Right cardiac atrium (tissue), 5 donors: ENCODE results near the gene PI4KA. TPM values are rescaled to one million over a fixed set of nuclear protein-coding genes. Genes with fewer than 3 reads are reported as not detected.

ENCODE experiments used
- ATAC-seq, 2 donors: fragments of 200-7000 bp; cut with Tn5 transposase; one replicate each; pipeline versions ENCODE4 v1.8.0 to v1.9.1; 2020; ENCODE audit warnings: moderate library complexity in 2 of 2, mild to moderate bottlenecking in 1 of 2
- DNase-seq, 3 donors: peaks; one replicate each; pipeline ENCODE4 v3.0.0-alpha.2; 2020
- H3K27ac ChIP-seq: one replicate; pipeline ENCODE4 v1.5.1; 2013; ENCODE audit warnings: mild to moderate bottlenecking, low read length, control low read depth, moderate library complexity
- H3K27me3 ChIP-seq: one replicate; pipeline ENCODE4 v1.6.1; 2013; ENCODE audit not compliant: control insufficient read depth, insufficient read depth
- H3K4me1 ChIP-seq: one replicate; pipeline ENCODE4 v1.6.1; 2013; ENCODE audit warnings: low read length; ENCODE audit not compliant: control insufficient read depth, insufficient read depth
- H3K4me3 ChIP-seq: one replicate; pipeline ENCODE4 v1.5.1; 2013; ENCODE audit warnings: low read length, control low read depth
- H3K9me3 ChIP-seq: one replicate; pipeline ENCODE4 v1.6.1; 2013; ENCODE audit warnings: low read length; ENCODE audit not compliant: control insufficient read depth
- WGBS: extraction: QIAGEN DNeasy Blood & Tissue Kit; methylation state at CpG from one replicate; pipeline ENCODE4 v1.1.7; 2013; 5-methylcytosine and 5-hydroxymethylcytosine counted together
- intact Hi-C, 4 donors: fragments of 100-400 bp; cut with DNase I; formaldehyde crosslinking; loops; one replicate each; pipeline versions ENCODE4 v1.11.0 to v1.14.0; 2022 to 2023
- polyA plus RNA-seq: library from polyadenylated mRNA; stranded (reverse); fragments of 200-250 nt; gene quantifications from one replicate; pipeline ENCODE4 v1.2.3, GENCODE V29; 2013
- total RNA-seq, 4 donors: library from RNA; stranded (reverse); fragmentation: NEBNext Ultra II Directional; extraction: Animal tissue kit (Norgen Biotek cat#: 25700); gene quantifications; one replicate each; pipeline ENCODE4 v1.2.1, GENCODE V29; 2021
- donor health status: healthy with polysubstance abuse.
- donor health status: DM: no; HTN: yes; CAD: no.
- donor health status: DM: no; HTN: no; CAD: no.
- donor health status: DM: no; HTN: yes; CAD: no; lungs with severe emphysema.
- donor health status: DM: yes; HTN: yes; CAD: no.

Gene PI4KA
- total and polyA plus RNA-seq, 5 donors: 31.3 to 61.9 (median 52.5) TPM

DNA sequence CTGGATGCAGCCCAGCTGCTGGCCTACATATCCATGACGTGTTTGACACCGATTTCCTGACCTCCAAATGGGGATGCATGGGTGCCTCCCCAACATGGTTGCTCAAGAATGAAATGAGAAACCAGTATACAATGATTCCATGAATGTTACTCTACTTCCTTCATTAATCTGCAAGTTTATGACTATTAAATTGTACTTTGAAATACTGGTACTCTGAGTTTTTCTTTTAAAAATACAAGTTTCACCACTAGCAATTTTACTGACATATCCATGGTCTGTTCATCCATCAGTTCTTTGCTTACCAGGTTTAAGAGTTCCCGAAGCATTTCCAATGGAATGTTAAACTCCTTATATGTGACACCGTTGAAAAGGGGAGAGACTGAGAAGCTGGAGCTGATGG lies 45.6 kb downstream of the PI4KA start:
- no peaks in the 10 kb centered on the region for H3K4me1 ChIP-seq
- H3K27me3 ChIP-seq: no peaks in the 10 kb centered on the region
- DNase-seq (no peak), ATAC-seq (no peak)
- intact Hi-C loops: no loop called here
- 94% methylated on average over 4 of the region's 4 CpGs for WGBS
- H3K9me3 ChIP-seq: no peaks in the 10 kb centered on the region
- H3K4me3 ChIP-seq: no peak overlapping the region
- H3K27ac ChIP-seq: no peak overlapping the region

DNA sequence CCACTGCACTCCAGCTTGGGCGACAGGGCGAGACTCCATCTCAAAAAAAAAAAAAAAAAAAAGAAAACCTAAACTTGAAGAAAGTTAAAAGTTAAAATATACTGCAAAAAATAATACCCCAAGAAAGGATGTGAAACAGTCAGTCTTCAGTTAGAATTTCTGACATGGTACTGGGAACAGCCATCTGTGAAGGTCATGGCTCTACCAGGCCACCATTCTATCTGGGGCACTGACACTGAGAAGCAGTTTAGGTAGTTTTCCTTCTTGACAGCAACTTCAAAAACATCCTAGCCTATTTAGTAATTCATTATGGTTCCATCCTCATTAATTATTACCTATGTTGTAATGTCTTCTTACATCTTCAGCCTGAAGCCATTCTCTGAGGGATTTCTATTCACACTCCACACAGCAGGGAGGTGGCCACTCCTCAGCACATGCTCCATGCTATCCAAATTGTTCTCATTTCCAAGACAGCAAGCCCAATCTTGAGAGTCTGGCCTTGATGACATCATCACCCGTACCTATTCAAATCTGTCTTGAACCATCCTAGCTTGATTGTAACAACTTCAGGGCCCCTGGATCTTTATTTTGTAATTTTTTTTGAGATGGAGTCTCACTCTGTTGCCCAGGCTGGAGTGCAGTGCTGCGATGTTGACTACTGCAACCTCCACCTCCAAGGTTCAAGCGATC lies 46.5 kb downstream of the PI4KA start:
- Histone ChIP-seq H3K4me3 (no peak overlapping the region), H3K27me3 (no peaks in the 10 kb centered on the region), H3K27ac (no peak overlapping the region), H3K4me1 (no peaks in the 10 kb centered on the region), H3K9me3 (no peaks in the 10 kb centered on the region)
- intact Hi-C loops: no loop called here
- ATAC-seq (no peak), DNase-seq (no peak)
- 98% methylated on average over 5 of the region's 5 CpGs for WGBS

DNA sequence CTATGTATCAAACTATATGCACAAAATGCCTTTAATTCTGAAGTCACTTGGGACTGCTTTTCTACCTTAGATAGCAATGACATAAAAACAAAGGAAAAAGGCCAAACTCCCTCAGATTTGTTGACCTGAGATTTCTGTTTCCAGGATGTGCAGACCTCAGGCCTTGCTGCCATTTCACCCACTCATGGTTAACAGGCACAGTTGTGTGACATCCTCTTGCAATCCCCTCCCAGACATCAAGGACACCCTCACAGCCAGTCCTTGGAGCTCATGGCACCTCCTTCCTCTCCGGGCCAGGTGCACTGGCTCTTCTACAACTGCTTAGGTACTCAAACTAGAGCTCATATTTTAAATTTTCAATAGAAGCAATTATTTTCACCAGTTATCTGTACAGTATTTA lies 47.4 kb downstream of the PI4KA start:
- ATAC-seq (no peak), DNase-seq (no peak)
- no peak overlapping the region for H3K4me3 ChIP-seq
- no peaks in the 10 kb centered on the region for H3K9me3 ChIP-seq
- H3K27me3 ChIP-seq: no peaks in the 10 kb centered on the region
- intact Hi-C loops: no loop called here
- no peaks in the 10 kb centered on the region for H3K4me1 ChIP-seq
- no peak overlapping the region for H3K27ac ChIP-seq
- WGBS: 97% methylated on average over 1 of the region's 1 CpG

DNA sequence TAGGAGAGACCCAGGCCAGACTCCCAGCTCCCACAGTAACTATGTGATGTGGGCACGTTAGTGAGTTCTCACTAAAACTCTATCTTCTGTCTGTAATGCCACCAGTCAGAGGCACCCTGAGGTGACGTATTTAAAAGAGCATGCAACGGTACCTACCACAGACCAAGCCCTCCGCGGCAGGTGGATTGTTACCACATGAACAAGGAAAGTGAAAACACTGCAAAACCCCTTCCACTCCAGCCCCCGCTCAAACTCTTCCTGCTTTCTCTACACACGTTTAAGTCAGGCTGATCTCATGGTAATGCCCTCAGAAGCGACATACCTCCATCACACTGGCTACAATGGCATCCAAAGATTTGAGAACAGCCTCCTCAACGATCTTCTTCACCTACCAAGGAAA lies 48.0 kb downstream of the PI4KA start:
- ATAC-seq (no peak), DNase-seq (no peak)
- Histone ChIP-seq H3K9me3 (no peaks in the 10 kb centered on the region), H3K27me3 (no peaks in the 10 kb centered on the region), H3K27ac (no peak overlapping the region), H3K4me1 (no peaks in the 10 kb centered on the region), H3K4me3 (no peak overlapping the region)
- intact Hi-C loops: no loop called here
- WGBS: 90% methylated on average over 9 of the region's 9 CpGs

DNA sequence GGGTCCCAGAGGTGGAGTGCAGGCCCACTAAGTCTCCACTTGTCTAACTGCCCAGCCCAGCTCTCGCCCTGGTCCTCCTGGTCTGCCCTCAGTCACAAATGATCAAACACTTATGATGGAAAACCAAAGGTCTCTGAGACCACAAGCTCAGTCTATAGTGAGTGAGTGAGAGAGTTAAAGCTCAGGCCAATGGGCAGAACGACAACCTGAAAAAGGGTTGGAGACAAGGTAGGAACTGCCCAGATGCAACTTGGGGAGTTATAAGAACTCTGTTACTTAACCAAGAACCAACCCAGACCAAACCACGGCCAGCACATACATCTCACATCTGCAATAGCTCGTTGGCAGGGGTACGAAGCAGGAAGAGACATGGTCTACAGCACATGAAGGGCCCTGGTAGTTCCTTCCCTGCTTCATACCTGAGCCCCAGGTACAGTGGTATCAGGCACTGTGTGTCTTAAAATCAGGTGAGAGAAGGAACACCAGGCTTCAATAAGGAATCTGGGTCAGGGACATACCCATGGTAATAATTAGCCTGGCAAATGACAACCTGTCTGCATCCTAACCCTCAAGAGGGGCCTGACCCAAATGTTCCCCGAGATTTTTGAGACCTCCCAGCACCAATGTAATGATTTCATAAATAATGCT lies 48.9 kb downstream of the PI4KA start:
- no peaks in the 10 kb centered on the region for H3K4me1 ChIP-seq
- H3K27me3 ChIP-seq: no peaks in the 10 kb centered on the region
- no peaks in the 10 kb centered on the region for H3K9me3 ChIP-seq
- H3K4me3 ChIP-seq: no peak overlapping the region
- intact Hi-C loops: no loop called here
- 92% methylated on average over 6 of the region's 6 CpGs for WGBS
- ATAC-seq (no peak), DNase-seq (no peak)
- H3K27ac ChIP-seq: no peak overlapping the region

DNA sequence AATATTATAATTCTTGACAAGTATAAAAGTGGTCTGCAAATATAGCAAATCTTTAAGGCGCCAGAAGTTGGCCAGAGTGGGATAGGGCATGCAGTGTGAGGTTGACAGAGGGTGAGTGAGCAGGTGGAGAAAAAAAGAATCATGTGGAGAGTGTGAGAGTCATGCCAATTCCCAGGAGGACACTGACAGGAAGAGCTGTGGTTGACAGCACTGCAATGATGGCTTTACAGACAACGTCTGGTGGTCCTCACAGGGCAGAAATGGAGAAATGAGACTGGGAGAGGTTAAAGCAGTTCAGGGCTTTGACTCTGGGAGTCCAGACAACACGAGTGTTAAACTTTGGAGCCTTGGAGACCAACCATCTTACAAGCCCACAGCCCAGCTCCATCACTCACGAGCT lies 49.8 kb downstream of the PI4KA start:
- H3K27me3 ChIP-seq: no peaks in the 10 kb centered on the region
- no peaks in the 10 kb centered on the region for H3K4me1 ChIP-seq
- no peak for ATAC-seq
- 84% methylated on average over 4 of the region's 4 CpGs for WGBS
- no peak for DNase-seq
- H3K4me3 ChIP-seq: no peak overlapping the region
- no peak overlapping the region for H3K27ac ChIP-seq
- intact Hi-C loops: no loop called here
- H3K9me3 ChIP-seq: no peaks in the 10 kb centered on the region

DNA sequence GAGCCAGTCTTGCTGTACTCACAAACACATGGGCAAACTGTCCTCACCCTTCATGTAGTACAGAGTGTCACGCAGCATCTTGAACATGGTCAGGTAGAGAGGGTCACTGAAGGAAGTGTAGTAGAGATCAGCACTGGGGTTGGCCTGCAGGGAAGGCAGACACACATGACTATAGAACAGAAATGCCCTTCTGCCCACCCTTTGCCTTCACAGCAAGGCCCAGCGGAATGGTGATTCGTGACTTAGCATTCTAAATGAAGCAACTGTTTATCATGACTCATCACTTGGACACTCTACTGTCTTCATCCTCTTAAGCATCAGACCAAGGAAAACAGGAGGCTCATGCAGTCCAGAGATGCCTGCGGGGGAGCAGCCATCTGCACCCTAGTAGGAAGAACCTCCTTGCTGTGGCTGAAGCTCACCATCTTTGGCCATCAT lies 51.3 kb downstream of the PI4KA start:
- no peak for ATAC-seq
- H3K4me1 ChIP-seq: no peaks in the 10 kb centered on the region

DNA sequence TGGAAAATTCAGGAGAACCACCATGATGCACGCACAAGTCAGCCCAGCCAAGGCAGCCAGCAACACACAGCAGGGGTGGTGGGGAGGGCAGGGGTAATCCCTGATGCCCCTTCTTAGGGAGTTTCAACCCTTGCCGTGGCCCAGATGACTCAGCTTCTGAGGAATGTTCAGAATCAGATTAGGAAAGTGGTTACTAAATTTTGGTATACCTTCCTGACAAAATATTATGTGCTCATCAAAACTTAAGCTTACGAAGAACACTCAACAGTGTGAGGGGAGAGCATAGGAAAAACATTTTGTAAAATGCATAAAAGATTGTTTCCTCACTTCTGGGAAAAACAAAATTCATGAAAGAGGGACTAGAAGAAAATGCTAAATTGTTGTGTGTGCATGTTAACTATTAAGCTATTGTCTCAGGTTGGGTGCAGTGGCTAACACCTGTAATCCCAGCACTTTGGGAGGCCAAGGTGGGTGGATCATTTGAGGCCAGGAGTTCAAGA lies 52.6 kb downstream of the PI4KA start:
- intact Hi-C loops: no loop called here
- no peak overlapping the region for H3K27ac ChIP-seq

More for the DNA sequence above, 51.3 kb downstream of the PI4KA start:
- Histone ChIP-seq H3K4me3 (no peak overlapping the region), H3K9me3 (no peaks in the 10 kb centered on the region), H3K27me3 (no peaks in the 10 kb centered on the region), H3K27ac (no peak overlapping the region)
- WGBS: 89% methylated on average over 4 of the region's 4 CpGs
- no peak for DNase-seq
- intact Hi-C loops: no loop called here

DNA sequence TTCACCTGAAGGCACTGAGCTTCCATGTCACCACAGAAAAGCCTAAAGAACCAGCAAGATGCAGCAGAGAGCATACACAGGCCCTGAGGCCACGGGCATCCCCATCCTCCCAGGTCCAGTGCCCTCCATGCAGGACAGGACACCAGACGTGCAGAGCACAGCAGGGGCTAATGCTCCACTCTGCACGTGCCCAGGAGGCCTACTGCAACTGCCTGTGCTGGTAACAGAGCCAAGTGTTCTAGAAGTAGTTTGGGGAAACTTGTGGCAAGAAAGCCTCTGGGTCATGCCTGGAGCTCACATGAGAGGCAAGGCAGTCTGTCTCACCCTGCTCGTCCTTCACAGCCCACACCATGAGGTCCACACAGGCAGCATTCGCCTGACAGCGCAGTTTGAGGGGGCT lies 54.0 kb downstream of the PI4KA start:
- WGBS: 85% methylated on average over 6 of the region's 6 CpGs
- ATAC-seq: no peak
- intact Hi-C loops: no loop called here

More for the DNA sequence above, 52.6 kb downstream of the PI4KA start:
- Histone ChIP-seq H3K9me3 (no peaks in the 10 kb centered on the region), H3K4me3 (no peak overlapping the region), H3K4me1 (no peaks in the 10 kb centered on the region), H3K27me3 (no peaks in the 10 kb centered on the region)
- DNase-seq (no peak), ATAC-seq (no peak)
- 77% methylated on average over 3 of the region's 3 CpGs for WGBS

DNA sequence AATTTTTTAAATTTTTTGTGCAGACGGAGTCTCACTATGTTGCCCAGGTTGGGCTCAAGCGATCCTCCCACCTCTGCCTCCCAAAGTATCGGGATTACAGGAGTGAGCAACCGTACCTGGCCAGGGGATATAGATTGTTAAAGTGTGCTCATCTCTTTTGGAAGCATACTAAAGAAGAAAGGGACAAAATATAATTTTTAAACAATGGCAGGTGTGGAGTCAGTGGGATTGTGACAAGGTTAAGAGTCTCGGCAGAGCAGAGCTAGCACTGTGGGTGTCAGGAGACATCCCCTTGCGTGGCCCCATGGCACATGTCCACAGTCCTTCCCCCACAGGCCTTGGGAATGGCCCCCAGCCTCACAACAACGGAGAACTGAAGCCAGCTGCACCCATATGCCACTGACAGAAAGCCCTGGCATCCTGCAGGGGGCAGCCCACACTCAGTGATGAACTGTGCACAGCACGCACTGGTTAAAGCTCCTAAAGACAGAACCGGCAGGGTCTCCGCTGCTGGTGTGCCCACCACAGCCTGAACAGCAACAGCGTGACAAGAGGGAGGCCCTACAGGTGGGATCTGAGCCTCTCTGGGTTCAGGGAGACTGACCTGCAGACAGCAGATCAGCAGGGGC lies 54.8 kb downstream of the PI4KA start:
- no peaks in the 10 kb centered on the region for H3K9me3 ChIP-seq
- no peaks in the 10 kb centered on the region for H3K4me1 ChIP-seq
- H3K27ac ChIP-seq: no peak overlapping the region
- no peaks in the 10 kb centered on the region for H3K27me3 ChIP-seq
- intact Hi-C loops: no loop called here
- DNase-seq (peak in 2 of 3 donors; percentile 30 to 71), ATAC-seq (peak; percentile 50 to 68)
- H3K4me3 ChIP-seq: no peak overlapping the region
- 72% methylated on average over 11 of the region's 11 CpGs for WGBS

More for the DNA sequence above, 54.0 kb downstream of the PI4KA start:
- H3K27ac ChIP-seq: no peak overlapping the region
- no peaks in the 10 kb centered on the region for H3K4me1 ChIP-seq
- no peak overlapping the region for H3K4me3 ChIP-seq
- H3K9me3 ChIP-seq: no peaks in the 10 kb centered on the region
- DNase-seq: no peak
- H3K27me3 ChIP-seq: no peaks in the 10 kb centered on the region

DNA sequence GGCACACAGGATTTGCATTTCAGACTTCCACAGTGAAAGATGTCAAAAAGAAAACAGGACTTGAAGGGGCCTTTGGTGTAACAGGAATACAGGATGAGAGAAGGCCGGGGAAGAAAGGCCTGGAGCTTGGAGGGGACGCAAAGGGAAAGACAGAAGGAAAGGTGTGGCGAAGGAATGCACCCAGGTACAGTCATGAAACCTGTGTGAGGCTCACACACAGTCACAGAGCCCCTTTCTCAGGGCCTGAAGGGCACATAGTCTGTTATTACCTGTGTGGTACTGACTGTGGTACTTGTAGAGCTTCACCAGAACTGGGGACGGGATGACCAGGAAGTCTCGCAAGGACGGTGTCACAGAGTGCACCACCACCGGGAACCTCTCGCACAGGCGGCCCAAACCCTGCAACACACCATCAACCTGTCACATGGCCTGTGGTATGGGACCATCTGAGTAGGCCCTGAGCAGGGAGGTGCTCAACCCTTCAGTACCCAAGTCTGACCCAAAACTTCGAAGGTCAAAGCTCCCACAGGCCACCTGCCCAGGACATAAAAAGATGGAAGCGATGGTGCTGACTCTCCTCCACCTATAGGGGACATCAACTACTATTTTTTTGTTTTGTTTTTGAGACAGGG lies 55.6 kb downstream of the PI4KA start:
- Histone ChIP-seq H3K4me3 (no peak overlapping the region), H3K27me3 (no peaks in the 10 kb centered on the region), H3K4me1 (no peaks in the 10 kb centered on the region), H3K9me3 (no peaks in the 10 kb centered on the region), H3K27ac (no peak overlapping the region)
- ATAC-seq: no peak
- intact Hi-C loops: no loop called here
- WGBS: 94% methylated on average over 11 of the region's 11 CpGs
- no peak for DNase-seq
